ENCODE data around the gene CDK8.

- TF ChIP-seq CTCF (IDR thresholded peaks at IDR 0.05) (no peak), POLR2A (IDR thresholded peaks at IDR 0.05) (no peak)
These were observed 53.8 kb downstream of the CDK8 start for GRCh38 chr13:26307701-26308100.
